Uterus (tissue), 2 donors: Measurements from ENCODE around the gene FAM216A.

Source experiments
- POLR2A ChIP-seq, 2 donors: fragments of 450-650 bp; IDR thresholded peaks; one replicate each; pipeline ENCODE4 v1.6.1; 2016; ENCODE audit warnings: antibody characterized with exemption in 2 of 2, mild to moderate bottlenecking in 1 of 2, moderate library complexity in 1 of 2
- TF ChIP-seq, protein P1 (sequence below), 4 experiments: fragments of 200-600 bp in 2 of 4; fragments of 450-650 bp in 2 of 4; sonication (generic) in 2 of 4; IDR thresholded peaks; one replicate each; pipeline ENCODE4 v1.5.1; 2016 to 2019; ENCODE audit warnings: antibody characterized with exemption in 4 of 4, mild to moderate bottlenecking in 2 of 4, moderate library complexity in 1 of 4

GRCh38 chr12:110431957-110432587, 36.6 kb upstream of the FAM216A start:
- TF ChIP-seq, protein P1, sequence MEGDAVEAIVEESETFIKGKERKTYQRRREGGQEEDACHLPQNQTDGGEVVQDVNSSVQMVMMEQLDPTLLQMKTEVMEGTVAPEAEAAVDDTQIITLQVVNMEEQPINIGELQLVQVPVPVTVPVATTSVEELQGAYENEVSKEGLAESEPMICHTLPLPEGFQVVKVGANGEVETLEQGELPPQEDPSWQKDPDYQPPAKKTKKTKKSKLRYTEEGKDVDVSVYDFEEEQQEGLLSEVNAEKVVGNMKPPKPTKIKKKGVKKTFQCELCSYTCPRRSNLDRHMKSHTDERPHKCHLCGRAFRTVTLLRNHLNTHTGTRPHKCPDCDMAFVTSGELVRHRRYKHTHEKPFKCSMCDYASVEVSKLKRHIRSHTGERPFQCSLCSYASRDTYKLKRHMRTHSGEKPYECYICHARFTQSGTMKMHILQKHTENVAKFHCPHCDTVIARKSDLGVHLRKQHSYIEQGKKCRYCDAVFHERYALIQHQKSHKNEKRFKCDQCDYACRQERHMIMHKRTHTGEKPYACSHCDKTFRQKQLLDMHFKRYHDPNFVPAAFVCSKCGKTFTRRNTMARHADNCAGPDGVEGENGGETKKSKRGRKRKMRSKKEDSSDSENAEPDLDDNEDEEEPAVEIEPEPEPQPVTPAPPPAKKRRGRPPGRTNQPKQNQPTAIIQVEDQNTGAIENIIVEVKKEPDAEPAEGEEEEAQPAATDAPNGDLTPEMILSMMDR (IDR thresholded peaks at IDR 0.05) = no peak
- no peak for TF ChIP-seq POLR2A (IDR thresholded peaks at IDR 0.05)
